22Rv1 (cell line): ENCODE measurements around the gene POLD4.

Experiments used
- H3K27ac ChIP-seq: fragments of 450-650 bp; 2 replicates; pipeline ENCODE4 v1.5.1; 2017
- CTCF ChIP-seq: fragments of 450-650 bp; IDR thresholded peaks from 2 replicates; pipeline ENCODE4 v1.5.1; 2017; ENCODE audit warnings: mild to moderate bottlenecking
- ZFX ChIP-seq: fragments of 450-650 bp; IDR thresholded peaks from 2 replicates; pipeline ENCODE4 v1.6.1; 2017; ENCODE audit warnings: antibody characterized with exemption, borderline replicate concordance

Gene POLD4

GRCh38 chr11:67397986-67398660 is 44.8 kb upstream of the POLD4 start:
- no peak for TF ChIP-seq CTCF
- TF ChIP-seq ZFX: no peak
- H3K27ac ChIP-seq: peak overlapping the region; percentile 96; the same call in 1 of the 2 replicates

GRCh38 chr11:67397536-67397935 is 44.2 kb upstream of the POLD4 start:
- TF ChIP-seq CTCF (no peak), ZFX (no peak)
- peak overlapping the region; percentile 96; the same call in 1 of the 2 replicates for H3K27ac ChIP-seq

- peak overlapping the region; percentile 96 for H3K27ac ChIP-seq
- TF ChIP-seq CTCF (no peak), ZFX (no peak)
Observed at GRCh38 chr11:67396587-67397389, 43.4 kb upstream of the POLD4 start.

GRCh38 chr11:67396259-67396581 is 42.9 kb upstream of the POLD4 start:
- TF ChIP-seq ZFX: no peak
- no peak for TF ChIP-seq CTCF
- H3K27ac ChIP-seq: peak overlapping the region; percentile 96

- peak overlapping the region; percentile 96 for H3K27ac ChIP-seq
- TF ChIP-seq CTCF (no peak), ZFX (no peak)
Observed at GRCh38 chr11:67395555-67396258, 42.4 kb upstream of the POLD4 start.

GRCh38 chr11:67393990-67394389 is 40.6 kb upstream of the POLD4 start:
- TF ChIP-seq ZFX (no peak), CTCF (no peak)
- H3K27ac ChIP-seq: 0 out of 2 replicates have a peak overlapping the region, but pooled peaks have one; percentile 89
